Stimulated activated CD4-positive, alpha-beta T cell treated with anti-CD3 and anti-CD28 coated beads, Interleukin-1b, Interleukin-23, amount 100 ng/mL, for 24 hours (primary cell): ENCODE results near the gene ZSWIM9.

Experiments
- DNase-seq, 4 experiments: peaks; one replicate each; pipeline ENCODE4 v3.0.0-alpha.2; 2020; ENCODE audit warnings: low read depth in 4 of 4, low spot score in 1 of 4

Gene ZSWIM9

DNA sequence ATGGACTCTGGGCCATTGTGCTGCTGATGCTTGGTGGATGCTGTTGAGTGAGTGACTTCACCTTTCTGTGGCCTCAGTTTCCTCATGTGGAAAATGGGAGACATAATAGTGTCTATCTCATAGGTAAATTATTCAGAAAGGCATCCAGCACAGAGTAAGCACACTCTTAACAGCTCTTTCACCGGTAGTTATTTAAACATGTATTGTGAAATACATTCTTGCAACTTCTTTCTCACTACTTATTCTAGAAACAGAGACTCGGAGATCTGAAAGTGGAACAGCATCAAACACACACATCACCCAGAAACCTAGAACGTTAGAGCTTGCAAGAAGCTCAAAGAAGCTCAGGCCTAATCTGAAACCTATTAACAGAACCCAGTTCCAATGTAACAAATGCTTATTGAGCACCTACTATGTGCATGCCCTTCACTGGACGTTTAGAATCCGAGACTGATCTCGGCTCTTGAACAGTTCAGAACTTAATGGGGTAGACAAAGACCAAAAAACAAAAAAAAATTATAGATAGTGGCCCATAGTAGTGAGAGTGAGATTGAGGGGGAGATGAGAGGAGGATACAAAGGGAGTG lies 4.1 kb downstream of the ZSWIM9 start:
- DNase-seq: no peak

DNA sequence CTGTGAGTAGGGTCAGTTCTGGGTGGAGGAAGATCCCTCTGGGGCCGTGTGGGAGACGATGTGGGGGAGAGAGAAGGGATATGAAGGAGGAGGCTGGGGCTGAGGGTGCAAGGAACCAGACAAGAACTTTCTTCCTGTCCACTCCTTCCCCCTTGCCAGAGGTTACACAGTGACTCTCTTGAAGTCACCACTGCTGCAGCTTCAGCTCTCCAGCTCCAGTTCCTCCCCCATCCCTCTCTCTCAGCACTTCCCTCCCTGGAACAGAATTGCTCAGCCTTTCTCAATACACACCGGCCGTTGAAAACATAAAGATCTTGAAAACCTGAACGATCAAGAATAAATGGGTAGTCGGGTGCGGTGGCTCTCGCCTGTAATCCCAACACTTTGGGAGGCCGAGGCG lies 5.1 kb downstream of the ZSWIM9 start:
- DNase-seq: no peak

DNA sequence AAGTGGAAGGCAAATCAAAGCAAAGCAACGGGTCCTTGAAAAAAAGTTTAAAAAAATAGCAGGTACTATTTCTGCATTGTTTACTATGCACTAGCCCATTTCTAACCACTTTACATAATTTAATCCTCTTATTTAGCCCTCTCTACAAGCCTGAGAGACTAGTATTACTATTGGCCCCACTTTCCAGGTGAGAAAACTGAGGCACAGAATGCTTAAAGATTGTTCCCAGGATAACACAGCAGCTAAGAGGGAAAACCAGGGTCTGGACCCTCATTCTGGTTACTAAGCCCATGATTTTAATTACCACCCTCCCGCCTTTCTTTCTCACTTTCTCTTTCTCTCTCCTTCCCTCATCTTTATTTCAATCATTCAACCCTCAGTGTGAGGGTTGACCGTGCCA lies 5.7 kb downstream of the ZSWIM9 start:
- no peak for DNase-seq

DNA sequence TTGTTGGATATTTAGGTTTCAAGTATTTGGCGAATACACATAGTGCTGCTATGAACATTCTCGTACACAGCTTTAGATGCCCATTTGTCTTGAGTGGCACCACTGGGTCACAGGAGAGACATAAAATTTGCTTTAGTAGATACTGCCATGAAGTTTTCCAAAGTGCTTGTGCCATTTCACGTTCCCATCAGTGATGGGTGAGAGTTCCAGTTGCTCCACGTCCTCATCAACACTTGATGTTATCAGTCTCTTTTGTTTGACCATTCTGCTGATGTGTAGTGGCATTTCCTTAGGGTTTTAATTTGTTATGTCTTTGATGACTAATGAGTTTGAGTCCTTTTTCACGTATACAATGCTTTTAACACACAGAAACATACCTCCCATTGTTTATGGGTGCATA lies 11.0 kb downstream of the ZSWIM9 start:
- DNase-seq: no peak

DNA sequence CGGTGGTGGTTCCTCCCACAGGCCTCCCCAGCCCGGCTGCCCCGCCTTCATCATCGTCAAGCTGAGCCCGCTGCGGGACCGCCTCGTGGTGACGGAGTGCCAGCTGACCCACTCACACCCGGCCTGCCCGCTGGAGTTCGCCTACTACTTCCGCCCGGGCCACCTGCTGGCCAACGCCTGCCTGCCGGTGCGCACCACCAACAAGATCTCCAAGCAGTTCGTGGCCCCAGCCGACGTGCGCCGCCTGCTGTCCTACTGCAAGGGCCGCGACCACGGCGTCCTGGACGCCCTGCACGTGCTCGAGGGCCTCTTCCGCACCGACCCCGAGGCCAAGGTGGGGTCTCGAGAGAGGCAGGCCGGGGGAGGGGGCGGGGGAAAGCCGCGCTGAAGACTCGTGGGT lies 12.0 kb downstream of the ZSWIM9 start:
- no peak for DNase-seq

DNA sequence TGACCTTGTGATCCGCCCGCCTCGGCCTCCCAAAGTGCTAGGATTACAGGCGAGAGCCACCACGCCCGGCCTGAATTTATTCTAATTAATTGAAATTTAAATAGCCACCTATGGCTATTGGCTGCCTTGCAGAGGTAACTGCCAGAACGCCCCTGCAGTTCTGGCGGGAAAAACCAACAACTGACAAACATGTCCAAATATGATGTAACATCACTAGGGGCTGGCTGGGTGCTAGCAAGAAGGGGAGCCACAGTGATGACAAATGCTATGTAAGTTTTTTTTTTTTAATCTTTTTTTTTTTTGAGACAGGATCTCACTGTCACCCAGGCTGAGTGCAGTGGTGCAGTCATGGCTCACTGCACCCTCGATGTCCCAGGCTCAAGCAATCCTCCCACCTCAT lies 12.9 kb downstream of the ZSWIM9 start:
- no peak for DNase-seq

DNA sequence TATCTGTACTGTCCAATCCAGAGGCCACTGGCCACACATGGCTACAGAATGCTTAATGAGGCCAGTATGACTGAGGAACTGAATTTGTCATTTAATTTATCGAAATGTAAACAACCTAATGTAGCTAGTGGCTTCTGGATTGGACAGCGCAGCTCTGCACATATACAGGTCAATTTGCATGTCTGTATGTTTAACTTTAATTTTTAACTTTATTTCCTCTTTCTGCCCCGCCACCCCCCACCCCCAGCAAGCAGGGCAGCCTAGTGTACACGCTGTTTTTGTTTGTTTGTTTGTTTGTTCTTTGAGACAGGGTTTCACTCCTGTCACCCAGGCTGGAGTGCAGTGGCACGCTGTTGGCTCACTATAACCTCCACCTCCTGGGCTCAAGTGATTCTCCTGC lies 15.5 kb downstream of the ZSWIM9 start:
- DNase-seq: no peak

DNA sequence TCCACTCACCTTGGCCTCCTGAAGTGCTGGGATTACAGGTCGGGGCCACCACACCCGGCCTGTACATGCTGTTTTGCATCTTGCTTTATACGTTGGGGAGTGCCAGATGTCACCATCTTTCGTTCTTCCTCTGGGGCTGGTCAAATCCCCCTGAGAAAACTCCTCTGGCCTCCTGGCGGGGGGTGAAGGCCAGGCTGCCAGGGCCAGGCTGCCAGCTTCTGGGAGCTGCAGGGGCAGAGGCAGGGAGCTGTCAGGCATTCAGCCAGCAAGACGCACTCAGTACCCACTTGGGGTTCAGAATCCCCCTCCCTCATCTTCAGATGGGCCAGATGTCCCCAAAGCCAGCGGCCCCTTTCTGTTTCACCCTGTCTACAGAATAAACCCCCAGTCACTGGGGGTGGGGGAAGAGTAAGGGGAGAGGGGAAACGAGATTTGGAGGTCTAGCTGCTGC lies 16.1 kb downstream of the ZSWIM9 start:
- DNase-seq: no peak

DNA sequence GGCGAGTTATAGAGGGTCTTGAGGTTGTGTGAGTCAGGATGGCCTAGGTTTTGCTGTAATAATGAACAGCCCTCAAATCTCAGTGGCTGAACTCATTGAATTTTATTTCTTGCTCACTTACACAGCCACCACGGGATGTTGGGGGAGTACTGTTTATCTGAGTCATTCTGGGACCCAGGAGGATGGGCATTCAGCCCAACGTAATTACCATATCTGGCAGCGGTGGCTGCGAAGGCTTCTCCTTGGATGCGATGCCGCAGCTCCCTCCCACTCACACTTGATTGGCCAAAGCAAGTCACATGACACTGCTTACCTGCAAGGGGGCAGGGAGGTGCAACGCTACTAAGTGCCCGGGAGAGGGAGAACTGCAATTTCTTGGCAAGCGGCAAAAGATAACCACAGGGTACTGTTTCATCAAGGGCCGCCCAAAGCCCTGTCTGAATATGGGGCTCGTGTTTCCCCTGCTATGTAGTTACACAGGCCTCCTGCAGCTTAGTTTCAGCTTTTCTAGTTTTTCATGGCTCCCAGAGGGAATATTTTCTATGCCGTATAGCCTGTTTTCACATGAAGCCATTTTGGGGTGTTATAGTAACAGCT lies 19.9 kb downstream of the ZSWIM9 start:
- DNase-seq: no peak

DNA sequence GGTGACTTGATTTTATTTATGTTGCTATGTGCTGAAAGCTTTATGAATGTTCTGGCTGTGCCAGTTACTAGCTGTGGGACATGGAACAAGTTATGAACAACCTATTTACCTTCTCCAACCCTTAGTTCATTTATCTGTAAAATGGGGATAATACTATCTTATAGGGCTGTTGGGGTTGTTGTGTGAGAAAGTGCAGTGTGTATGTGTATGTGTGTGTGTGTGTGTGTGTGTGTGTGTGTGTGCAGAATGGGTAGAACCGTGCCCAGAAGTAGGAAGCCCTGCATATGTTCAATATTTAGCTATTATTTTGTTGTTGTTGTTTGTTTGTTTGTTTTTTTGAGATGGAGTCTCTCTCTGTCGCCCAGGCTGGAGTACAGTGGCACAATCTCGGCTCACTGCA lies 20.4 kb downstream of the ZSWIM9 start:
- no peak for DNase-seq

DNA sequence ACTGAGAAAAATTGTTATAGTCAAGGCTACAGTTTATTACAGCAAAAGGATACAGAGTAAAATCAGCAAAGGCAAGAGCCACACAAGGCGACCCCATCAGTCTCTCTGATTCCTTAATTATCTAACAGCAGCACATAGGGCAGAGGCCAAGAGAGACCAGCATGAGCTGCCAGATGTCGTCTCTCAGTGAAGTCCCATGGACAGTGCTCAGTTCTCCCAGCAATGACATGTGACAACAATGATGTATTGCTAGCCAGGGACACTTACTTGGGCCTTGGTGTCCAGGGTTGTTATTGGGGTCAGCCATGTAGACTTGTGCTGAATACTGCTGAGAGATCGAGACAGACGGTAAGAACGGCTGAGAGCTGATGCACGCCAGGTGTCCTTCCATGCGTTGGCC lies 22.3 kb downstream of the ZSWIM9 start:
- no peak for DNase-seq

DNA sequence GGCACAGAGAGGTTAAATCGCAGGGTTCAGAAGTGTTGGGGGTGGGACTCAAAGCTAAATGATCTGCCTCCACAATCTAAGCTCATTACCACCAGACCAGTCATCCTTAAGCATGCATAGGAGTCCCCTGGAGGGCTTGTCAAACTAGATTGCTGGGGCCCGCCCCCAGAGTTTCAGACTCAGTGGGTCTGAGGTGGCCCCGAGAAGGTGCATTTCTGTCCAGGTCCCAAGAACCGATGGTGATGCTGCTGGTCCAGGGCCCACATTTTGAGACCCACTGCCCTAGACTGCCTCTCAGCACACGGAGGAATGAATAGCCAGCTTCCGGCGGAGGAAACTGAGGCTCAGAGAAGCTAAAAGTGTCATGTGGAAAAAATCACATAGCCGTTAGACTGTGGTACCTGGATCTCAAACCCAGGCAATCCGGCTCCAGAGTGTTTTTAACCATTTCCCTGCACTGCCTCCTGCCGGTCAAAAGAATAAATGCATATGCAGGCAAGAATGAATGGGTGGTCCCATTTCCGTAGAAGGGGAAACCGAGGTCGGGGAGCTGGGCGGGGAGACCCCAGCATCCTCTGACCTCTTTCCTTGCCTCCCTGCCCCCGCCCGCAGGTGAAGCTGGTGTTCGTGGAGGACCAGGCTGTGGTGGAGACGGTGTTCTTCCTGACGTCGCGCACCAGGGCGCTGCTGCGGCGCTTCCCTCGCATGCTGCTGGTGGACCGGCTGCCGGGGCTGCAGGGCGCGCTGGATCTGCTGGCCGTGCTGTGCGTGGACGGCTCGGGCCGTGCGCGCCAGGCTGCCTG lies 23.8 kb downstream of the ZSWIM9 start:
- peak in 1 of 4 experiments; percentile 21 for DNase-seq

DNA sequence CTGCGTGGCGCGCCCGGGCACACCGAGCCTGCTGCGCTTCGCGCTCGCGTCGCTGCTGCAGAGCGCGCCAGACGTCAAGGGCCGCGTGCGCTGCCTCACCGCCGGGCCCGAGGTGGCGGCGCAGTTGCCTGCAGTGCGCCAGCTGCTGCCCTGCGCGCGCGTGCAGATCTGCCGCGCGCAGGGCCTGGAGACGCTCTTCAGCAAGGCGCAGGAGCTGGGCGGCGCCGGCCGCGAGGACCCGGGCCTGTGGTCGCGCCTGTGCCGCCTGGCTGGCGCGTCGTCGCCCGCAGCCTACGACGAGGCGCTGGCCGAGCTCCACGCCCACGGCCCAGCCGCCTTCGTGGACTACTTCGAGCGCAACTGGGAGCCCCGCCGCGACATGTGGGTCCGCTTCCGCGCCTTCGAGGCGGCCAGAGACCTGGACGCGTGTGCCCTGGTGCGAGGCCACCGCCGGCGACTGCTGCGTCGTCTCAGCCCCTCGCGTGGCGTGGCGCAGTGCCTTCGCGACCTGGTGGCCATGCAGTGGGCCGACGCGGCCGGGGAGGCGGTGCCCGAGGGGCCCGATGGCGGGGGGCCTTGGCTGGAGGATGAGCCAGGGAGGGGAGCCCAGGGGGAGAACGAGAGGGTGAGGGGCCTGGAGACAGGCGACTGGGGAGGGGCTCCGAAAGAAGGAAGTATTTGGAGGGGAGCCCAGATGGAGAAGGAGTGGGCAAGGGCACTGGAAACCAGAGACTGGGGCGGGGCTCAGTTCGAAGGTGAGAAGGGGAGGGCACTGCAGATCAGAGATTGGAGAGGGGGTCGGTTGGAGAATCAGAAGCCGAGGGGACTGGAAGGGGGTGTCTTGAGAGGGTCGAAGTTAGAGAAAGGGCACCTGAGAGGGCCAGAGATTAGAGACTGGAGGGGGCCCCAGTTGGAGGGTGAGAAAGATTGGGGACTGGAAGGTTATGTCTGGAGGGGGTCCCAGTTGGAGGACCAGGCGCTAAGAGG lies 24.7 kb downstream of the ZSWIM9 start:
- no peak for DNase-seq

DNA sequence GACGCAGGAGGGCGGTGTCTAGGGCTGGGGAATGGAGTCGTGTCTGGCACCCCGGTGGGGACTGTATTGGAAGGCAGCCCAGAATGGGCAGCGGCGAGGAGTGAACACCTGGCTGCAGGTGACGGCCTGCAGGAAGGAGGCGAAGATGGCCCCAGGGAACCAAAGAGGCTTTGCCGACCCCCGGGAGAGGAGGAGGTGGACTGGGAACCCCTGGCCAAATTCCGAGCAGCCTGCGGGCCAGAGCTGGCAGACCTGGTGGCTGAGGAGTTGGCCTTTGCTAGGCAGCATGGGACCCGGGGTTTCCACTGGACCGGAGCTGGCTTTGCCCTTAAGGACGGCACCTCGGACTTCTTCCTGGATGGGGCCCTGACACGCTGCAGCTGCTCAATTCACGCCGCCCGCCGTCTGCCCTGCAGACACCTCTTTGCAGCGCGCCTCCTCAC lies 25.9 kb downstream of the ZSWIM9 start:
- DNase-seq: no peak

DNA sequence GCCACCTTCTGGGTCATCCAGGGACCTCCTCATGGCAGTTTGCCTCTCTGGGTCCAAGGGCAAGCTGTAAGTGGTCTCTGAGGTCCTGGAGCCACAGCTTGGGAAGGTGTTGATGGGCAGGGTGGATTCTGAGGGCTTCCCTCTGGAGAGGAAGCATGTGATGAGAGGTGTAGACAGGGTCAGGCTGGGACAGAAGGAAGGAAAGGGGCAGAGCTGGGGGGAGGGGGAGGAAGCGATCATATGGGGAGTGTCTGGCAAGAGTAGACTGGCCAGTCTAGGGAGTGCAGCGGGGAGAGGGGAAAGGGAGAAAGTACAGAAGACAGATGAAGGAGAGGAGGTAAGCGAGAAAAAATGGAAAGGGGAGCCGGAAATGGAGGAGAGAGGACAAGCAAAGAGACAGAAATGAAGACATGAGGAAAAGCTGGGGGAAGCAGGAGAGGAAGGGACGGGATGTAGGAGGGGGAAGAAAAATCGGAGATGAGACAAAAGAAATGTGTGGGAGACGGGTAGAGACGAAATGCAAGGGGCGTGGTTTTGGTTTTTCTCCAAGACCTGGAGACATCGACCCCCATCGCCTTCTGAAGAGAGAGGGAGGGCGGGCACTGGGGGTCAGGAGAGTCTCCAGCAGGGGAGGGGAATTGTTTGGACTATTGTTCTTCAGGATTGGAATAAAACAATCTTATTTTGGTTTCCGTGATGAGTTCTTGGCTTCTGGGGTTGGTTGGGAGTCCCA lies 26.6 kb downstream of the ZSWIM9 start:
- DNase-seq: no peak

DNA sequence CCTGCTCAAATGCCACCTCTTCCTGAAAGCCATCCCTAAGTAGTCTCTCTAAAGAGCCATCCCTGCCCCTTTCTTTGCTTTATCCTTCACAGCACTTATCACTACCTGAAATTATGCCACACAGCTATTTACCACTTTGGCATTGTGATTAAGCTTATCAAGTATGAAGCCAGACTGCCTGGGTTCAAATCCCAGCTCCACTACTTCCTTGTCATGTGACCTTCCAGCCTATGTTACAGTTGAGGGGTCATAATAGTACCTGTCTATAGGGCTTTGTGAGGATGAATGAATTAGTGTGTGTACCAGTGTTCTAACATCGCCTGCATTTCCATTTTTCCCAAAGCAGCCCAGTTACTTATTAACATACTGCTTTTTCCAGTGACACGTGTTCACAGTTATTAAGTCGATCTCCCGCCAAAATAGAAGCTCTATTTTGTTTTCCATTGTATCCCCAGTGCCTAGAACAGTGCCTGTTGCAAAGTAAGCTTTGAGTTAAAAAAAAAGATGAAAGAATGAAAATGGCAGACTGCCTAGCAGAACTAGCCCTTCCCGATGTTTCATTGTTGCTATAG lies 32.8 kb downstream of the ZSWIM9 start:
- DNase-seq: no peak

DNA sequence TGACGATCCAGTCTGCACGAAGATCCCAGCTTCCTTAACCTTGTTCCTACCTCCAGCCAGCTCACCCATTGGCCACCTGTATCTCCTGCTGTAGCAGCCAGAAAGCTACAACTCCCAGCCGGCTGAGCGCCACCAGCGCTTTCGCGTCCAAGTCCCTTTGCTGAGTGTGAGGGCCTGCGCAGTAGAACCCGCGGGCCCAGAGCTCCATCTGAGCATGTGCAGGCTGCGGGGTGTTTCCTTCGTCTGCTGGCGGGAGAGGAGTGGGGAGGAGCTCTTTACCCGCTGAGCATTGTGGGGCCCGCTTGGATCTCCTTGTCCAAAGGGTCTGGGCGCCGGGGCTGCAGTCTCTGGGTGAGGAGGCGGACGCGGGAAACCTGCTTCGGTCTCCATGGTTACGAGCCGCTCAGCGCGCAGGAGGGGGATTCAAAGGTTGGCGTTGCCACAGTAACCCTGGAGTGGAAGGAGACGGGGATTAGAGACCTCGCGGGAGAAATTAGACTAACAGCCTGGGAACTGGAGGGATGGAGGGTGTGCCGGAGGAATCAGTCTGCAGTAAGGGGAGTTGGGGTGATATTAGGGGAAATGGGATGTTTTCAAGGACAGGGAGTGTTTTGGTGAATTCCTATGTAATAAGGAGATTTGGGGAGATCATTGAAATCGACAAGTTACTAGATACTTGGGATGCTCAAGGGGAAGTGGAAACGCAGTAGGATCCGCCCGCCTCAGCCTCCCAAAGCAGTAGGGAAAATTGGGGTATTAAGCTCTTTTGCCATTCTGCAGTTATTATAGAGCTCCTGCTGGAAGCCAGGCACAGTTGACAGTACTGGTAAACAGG lies 33.5 kb downstream of the ZSWIM9 start:
- peak; percentile 73 to 90 (median 84) for DNase-seq

DNA sequence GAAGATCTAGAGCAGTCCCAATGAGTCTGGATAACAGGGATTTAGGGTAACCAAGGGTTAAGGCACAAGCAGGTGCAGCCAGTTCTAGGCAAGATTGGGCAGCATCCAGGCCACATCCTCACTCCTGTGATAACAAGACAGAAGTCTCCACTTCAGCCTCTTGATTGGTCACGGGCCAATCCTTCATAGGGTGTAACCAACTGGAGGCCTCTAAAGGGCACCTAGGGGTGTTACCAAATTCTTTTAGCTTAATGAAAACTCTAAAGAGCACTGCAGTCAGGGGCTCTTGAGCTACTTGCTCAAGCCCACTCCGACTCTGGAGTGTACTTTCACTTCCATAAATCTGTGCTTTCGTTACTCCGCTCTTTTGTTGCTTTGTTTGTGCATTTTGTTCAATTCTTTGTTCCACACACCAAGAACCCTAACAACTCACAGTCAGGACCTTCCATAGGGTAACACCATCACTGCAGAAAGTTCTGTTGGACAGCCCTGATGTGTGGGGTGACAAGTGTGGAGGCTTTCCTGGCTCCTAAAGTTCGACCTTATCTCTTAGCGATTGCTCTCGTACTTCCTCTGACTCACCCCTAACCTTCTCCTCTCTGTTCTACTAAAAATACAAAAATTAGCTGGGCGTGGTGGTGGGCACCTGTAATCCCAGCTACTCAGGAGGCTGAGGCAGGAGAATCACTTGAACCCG lies 36.1 kb downstream of the ZSWIM9 start:
- no peak for DNase-seq

DNA sequence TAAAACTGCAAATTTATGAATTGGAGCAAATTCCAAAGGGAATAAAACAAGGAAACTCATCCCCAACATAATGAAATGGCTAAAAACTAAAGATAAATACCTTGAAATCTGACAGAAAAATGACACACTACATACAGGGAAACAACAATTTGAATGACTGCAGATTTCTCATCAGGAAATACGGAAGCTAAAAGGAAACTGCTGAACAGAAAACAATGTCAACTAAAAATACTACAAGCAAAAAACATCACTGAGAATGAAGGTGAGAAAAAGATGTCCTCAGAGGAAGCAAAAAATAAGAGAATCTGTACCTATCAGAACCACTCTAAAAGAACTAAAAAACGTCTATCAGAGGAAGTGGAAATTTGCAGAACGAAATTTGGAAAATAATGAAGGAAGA lies 39.5 kb downstream of the ZSWIM9 start:
- DNase-seq: no peak
